HCT116 (cell line): ENCODE data around the gene PDE4B. TPM values are rescaled to one million over a fixed set of nuclear protein-coding genes. Genes with fewer than 3 reads are reported as not detected.

Source experiments
- ATAC-seq: fragments of 200-7000 bp; cut with Tn5 transposase; 2 replicates; pipeline ENCODE4 v1.9.1; 2020; ENCODE audit warnings: mild to moderate bottlenecking, moderate library complexity
- BruUV-seq: library from RNA; stranded (reverse); fragments of 400-500 nt; replicated peaks from 2 replicates; lab custom pipeline; 2021; lab: Mats Ljungman, UMichigan
- CTCF ChIA-PET: fragments of 300-600 bp; sonication (Branson Sonifier 250); formaldehyde crosslinking; loops from one replicate; lab custom pipeline; 2021; ENCODE audit warnings: antibody characterized with exemption; lab: Charles Lee
- POLR2A ChIA-PET: fragments of 300-600, 350-600 bp; sonication (Branson Sonifier 250); formaldehyde crosslinking; loops from one replicate; lab custom pipeline; 2021; ENCODE audit warnings: antibody characterized with exemption; lab: Charles Lee
- RAD21 ChIA-PET, 2 experiments: fragments of 300-600 bp; sonication (Branson Sonifier 250); formaldehyde crosslinking; loops; one replicate each; lab custom pipeline; 2023; ENCODE audit warnings: low total read pairs in 2 of 2; ENCODE audit not compliant: uncharacterized antibody in 2 of 2, unreplicated experiment in 2 of 2, low non-redundant PET in 1 of 2; lab: Charles Lee
- DNase-seq: peaks from one replicate; pipeline ENCODE4 v3.0.0-alpha.2; 2010; ENCODE audit warnings: low read depth, low spot score
- H2AFZ ChIP-seq: fragments of 200-600 bp; shearing (Covaris generic), sonication (generic); 2 replicates; pipeline ENCODE4 v1.6.1; 2017; ENCODE audit warnings: low read depth, mixed run types, mixed read lengths, antibody characterized with exemption, low read length; ENCODE audit not compliant: poor library complexity, severe bottlenecking
- H3K27ac ChIP-seq: 2 replicates; pipeline ENCODE4 v1.5.1; 2012; ENCODE audit warnings: low read depth, low read length
- H3K27me3 ChIP-seq: fragments of 200-600 bp; sonication (generic); 2 replicates; pipeline ENCODE4 v1.6.1; 2016; ENCODE audit warnings: mixed run types, low read length, mixed read lengths; ENCODE audit not compliant: insufficient read depth
- H3K36me3 ChIP-seq, 2 experiments: fragments of 200-500 bp in 1 of 2; fragments of 200-600 bp in 1 of 2; sonication (Bioruptor generic) in 1 of 2; sonication (generic) in 1 of 2; 2 replicates each; pipeline versions ENCODE4 v1.5.1 to v1.6.1; 2014 to 2016; ENCODE audit warnings: low read length in 2 of 2, inconsistent platforms in 1 of 2, mixed read lengths in 1 of 2, mixed run types in 1 of 2; ENCODE audit not compliant: insufficient read depth in 2 of 2, control insufficient read depth in 1 of 2
- H3K4me1 ChIP-seq, 2 experiments: fragments of 200-600 bp in 1 of 2; sonication (generic) in 1 of 2; 2 replicates each; pipeline versions ENCODE4 v1.5.1 to v1.6.1; 2012 to 2017; ENCODE audit warnings: low read length in 2 of 2, inconsistent platforms in 1 of 2, mild to moderate bottlenecking in 1 of 2, mixed read lengths in 1 of 2, mixed run types in 1 of 2, moderate library complexity in 1 of 2; ENCODE audit not compliant: insufficient read depth in 2 of 2, control insufficient read depth in 1 of 2
- H3K4me2 ChIP-seq: fragments of 200-600 bp; sonication (generic); 2 replicates; pipeline ENCODE4 v1.6.1; 2017; ENCODE audit warnings: mixed run types, low read length, mixed read lengths
- H3K4me3 ChIP-seq, 2 experiments: fragments of 200-600 bp in 1 of 2; sonication (generic) in 1 of 2; replicated peaks in 1 of 2; 2 replicates each; pipeline ENCODE4 v1.5.1; 2011 to 2016; ENCODE audit warnings: low read length in 2 of 2, control low read depth in 1 of 2, low read depth in 1 of 2, mild to moderate bottlenecking in 1 of 2, mixed read lengths in 1 of 2, mixed run types in 1 of 2
- H3K79me2 ChIP-seq: fragments of 200-600 bp; sonication (generic); 2 replicates; pipeline ENCODE4 v1.6.1; 2017; ENCODE audit warnings: mild to moderate bottlenecking, mixed run types, low read length, moderate library complexity, mixed read lengths; ENCODE audit not compliant: insufficient read depth
- H3K9ac ChIP-seq: fragments of 200-600 bp; sonication (generic); 2 replicates; pipeline ENCODE4 v1.6.1; 2016; ENCODE audit warnings: low read length, mixed read lengths
- H3K9me2 ChIP-seq: fragments of 200-600 bp; sonication (generic), shearing (Covaris generic); 2 replicates; pipeline ENCODE4 v1.6.1; 2017; ENCODE audit warnings: mixed run types, mild to moderate bottlenecking, moderate library complexity; ENCODE audit not compliant: insufficient read depth
- H3K9me3 ChIP-seq, 2 experiments: fragments of 200-500 bp in 1 of 2; fragments of 200-600 bp in 1 of 2; sonication (Bioruptor generic) in 1 of 2; sonication (generic) in 1 of 2; 2 replicates each; pipeline ENCODE4 v1.6.1; 2014 to 2017; ENCODE audit warnings: low read length in 2 of 2, mixed read lengths in 2 of 2, inconsistent platforms in 1 of 2, low read depth in 1 of 2, mild to moderate bottlenecking in 1 of 2, mixed run types in 1 of 2, moderate library complexity in 1 of 2; ENCODE audit not compliant: control insufficient read depth in 1 of 2, insufficient read depth in 1 of 2
- H4K20me1 ChIP-seq: fragments of 200-600 bp; sonication (generic), shearing (Covaris generic); 2 replicates; pipeline ENCODE4 v1.6.1; 2017; ENCODE audit warnings: mixed run types, mild to moderate bottlenecking, moderate library complexity; ENCODE audit not compliant: insufficient read depth
- CBX3 ChIP-seq: IDR thresholded peaks from 2 replicates; pipeline ENCODE4 v1.6.1; 2012; ENCODE audit warnings: low read depth
- CEBPB ChIP-seq: IDR thresholded peaks from 2 replicates; pipeline ENCODE4 v1.6.1; 2012; ENCODE audit warnings: low read depth
- CTCF ChIP-seq, 3 experiments: fragments of 200-600 bp in 1 of 3; sonication (generic) in 1 of 3; IDR thresholded peaks in 2 of 3; conservative IDR thresholded peaks in 1 of 3; 2 replicates each; pipeline ENCODE4 v1.5.1; 2012 to 2017; ENCODE audit warnings: low read depth in 2 of 3, low read length in 2 of 3, antibody characterized with exemption in 1 of 3, borderline replicate concordance in 1 of 3, control low read depth in 1 of 3, mild to moderate bottlenecking in 1 of 3, mixed read lengths in 1 of 3, mixed run types in 1 of 3, moderate library complexity in 1 of 3; ENCODE audit not compliant: insufficient read depth in 1 of 3
- EGR1 ChIP-seq: IDR thresholded peaks from 2 replicates; pipeline ENCODE4 v1.6.1; 2012; ENCODE audit warnings: low read depth
- ELF1 ChIP-seq: IDR thresholded peaks from 2 replicates; pipeline ENCODE4 v1.6.1; 2012; ENCODE audit warnings: low read depth, borderline replicate concordance
- EZH2 ChIP-seq: fragments of 200-600 bp; sonication (generic); IDR thresholded peaks from 2 replicates; pipeline ENCODE4 v1.6.1; 2017; ENCODE audit warnings: antibody characterized with exemption, mixed run types
- FOSL1 ChIP-seq: IDR thresholded peaks from 2 replicates; pipeline ENCODE4 v1.6.1; 2012; ENCODE audit warnings: low read depth
- MAX ChIP-seq: IDR thresholded peaks from 2 replicates; pipeline ENCODE4 v1.6.1; 2012
- POLR2A ChIP-seq: IDR thresholded peaks from 2 replicates; pipeline ENCODE4 v1.7.0; 2011; ENCODE audit warnings: borderline replicate concordance; ENCODE audit not compliant: insufficient read depth, insufficient read length; ENCODE audit errors: extremely low read depth
- RAD21 ChIP-seq: IDR thresholded peaks from 2 replicates; pipeline ENCODE4 v1.6.1; 2012; ENCODE audit warnings: low read depth, mild to moderate bottlenecking
- REST ChIP-seq: IDR thresholded peaks from 2 replicates; pipeline ENCODE4 v1.6.1; 2012; ENCODE audit warnings: low read depth
- SIN3A ChIP-seq: IDR thresholded peaks from 2 replicates; pipeline ENCODE4 v1.6.1; 2012; ENCODE audit warnings: low read depth
- SP1 ChIP-seq: IDR thresholded peaks from 2 replicates; pipeline ENCODE4 v1.6.1; 2012; ENCODE audit warnings: low read depth
- SRF ChIP-seq: IDR thresholded peaks from 2 replicates; pipeline ENCODE4 v1.6.1; 2012; ENCODE audit warnings: low read depth
- YY1 ChIP-seq: IDR thresholded peaks from 2 replicates; pipeline ENCODE4 v1.6.1; 2011; ENCODE audit warnings: low read length, low read depth, moderate library complexity, mild to moderate bottlenecking; ENCODE audit not compliant: insufficient replicate concordance; ENCODE audit errors: extremely low read depth
- ZFX ChIP-seq: fragments of 450-650 bp; IDR thresholded peaks from 2 replicates; pipeline ENCODE4 v1.6.1; 2017
- ZNF274 ChIP-seq: fragments of 200-500 bp; sonication (Bioruptor generic); IDR thresholded peaks from 2 replicates; pipeline ENCODE4 v1.6.1; 2014; ENCODE audit warnings: mild to moderate bottlenecking, low read depth, low read length, inconsistent platforms
- intact Hi-C: fragments of 100-400 bp; cut with micrococcal nuclease; formaldehyde crosslinking; loops from 2 replicates; pipeline ENCODE4 v1.10.0; 2022
- total RNA-seq: library from RNA; stranded (reverse); gene quantifications from one replicate; pipeline ENCODE4 v1.2.1, GENCODE V29; 2021; ENCODE audit not compliant: unreplicated experiment

Gene PDE4B
- total RNA-seq, 1 experiment from 2014 or later: 76.9 TPM

GRCh38 chr1:66383611-66384010 is 590.9 kb downstream of the PDE4B start (continued):
- no peak for TF ChIP-seq REST
- no peak for TF ChIP-seq CBX3
- no peak for TF ChIP-seq CEBPB
- no peak for TF ChIP-seq EZH2
- TF ChIP-seq SP1: no peak
- no peak for TF ChIP-seq YY1
- no peak for TF ChIP-seq ELF1
- TF ChIP-seq ZNF274: no peak
- no peak for TF ChIP-seq RAD21
- TF ChIP-seq ZFX: no peak
- no peak for TF ChIP-seq POLR2A
- no peak for TF ChIP-seq SRF
- TF ChIP-seq FOSL1: no peak
- TF ChIP-seq, all 23 proteins: peak for 0

GRCh38 chr1:66384258-66384921 is 591.7 kb downstream of the PDE4B start:
- ChIA-PET POLR2A (no interaction called here), RAD21 (no interaction called here), CTCF (no interaction called here)
- Histone ChIP-seq H3K9ac (no peak overlapping the region), H3K4me3 (no peak overlapping the region), H3K36me3 (no peaks in the 10 kb centered on the region), H3K4me1 (no peaks in the 10 kb centered on the region), H2AFZ (no peak overlapping the region), H4K20me1 (no peaks in the 10 kb centered on the region), H3K27me3 (no peaks in the 10 kb centered on the region), H3K9me2 (no peaks in the 10 kb centered on the region), H3K4me2 (no peak overlapping the region), H3K9me3 (peaks cover 17 to 20% of the 10 kb centered on the region in 2 experiments; a peak in 2 of 4 replicates), H3K27ac (no peak overlapping the region), H3K79me2 (no peaks in the 10 kb centered on the region)
- DNase-seq (no peak), ATAC-seq (no peak)
- no TSS peak for BruUV-seq
- intact Hi-C loops: no loop called here
- TF ChIP-seq ZFX (no peak), EGR1 (no peak), SIN3A (no peak), MAX (no peak), CTCF (IDR thresholded peaks at IDR 0.05 in 2 of 3, conservative IDR thresholded peaks at IDR 0.05 in 1 of 3; ENCODE audit: borderline replicate concordance in 1 of 3, insufficient read depth in 1 of 3, low read depth in 2 of 3, low read length in 2 of 3) (no peak), YY1 (no peak), SRF (no peak), REST (no peak), RAD21 (no peak)
